ENCODE data around the gene LATS1.
A peak's percentile ranks its signal among the peaks of the same experiment; 100 is the strongest.
"Not testable (repeated sequence)": the region's sequence is repeated elsewhere in the genome, so short reads cannot be mapped to it uniquely, and the experiment has no call there.

LATS1 gene

GRCh38 chr6:149717588-149718458, at the start of gene LATS1:
TSS of gene LATS1 (minus strand) at chr6:149718101. CDS start at chr6:149702126, 15,975 bp downstream.
- peak; percentile 34 for DNase-seq

GRCh38 chr6:149766156-149766769, 48.4 kb upstream of the LATS1 start:
- no peak for DNase-seq

- DNase-seq: no peak
Measured at GRCh38 chr6:149763866-149764265, 46.0 kb upstream of the LATS1 start.

GRCh38 chr6:149761438-149761837, 43.5 kb upstream of the LATS1 start:
- no peak for DNase-seq

- no peak for DNase-seq
Measured at GRCh38 chr6:149756261-149756636, 38.3 kb upstream of the LATS1 start.

- no peak for DNase-seq
Measured at GRCh38 chr6:149755300-149756260, 37.7 kb upstream of the LATS1 start.

- DNase-seq: no peak
Measured at GRCh38 chr6:149754548-149754947, 36.6 kb upstream of the LATS1 start.

GRCh38 chr6:149753374-149753637, 35.4 kb upstream of the LATS1 start:
- DNase-seq: not testable (repeated sequence)

- no peak for DNase-seq
Measured at GRCh38 chr6:149752600-149753373, 34.9 kb upstream of the LATS1 start.

GRCh38 chr6:149751920-149752319, 34.0 kb upstream of the LATS1 start:
- DNase-seq: not testable (repeated sequence)

GRCh38 chr6:149751239-149751638, 33.3 kb upstream of the LATS1 start:
- DNase-seq: no peak

GRCh38 chr6:149750136-149750609, 32.3 kb upstream of the LATS1 start:
- no peak for DNase-seq

- DNase-seq: peak; percentile 91
Measured at GRCh38 chr6:149749594-149750135, 31.8 kb upstream of the LATS1 start, which contains the start of gene PCMT1. TSS of gene PCMT1 (plus strand) at chr6:149749741. CDS start at chr6:149749902, 161 bp downstream.

- not testable (repeated sequence) for DNase-seq
Measured at GRCh38 chr6:149749082-149749593, 31.2 kb upstream of the LATS1 start.

GRCh38 chr6:149746147-149746946, 28.4 kb upstream of the LATS1 start, which contains the start of gene NUP43:
TSS of gene NUP43 (minus strand) at chr6:149746529. CDS start at chr6:149746495, 34 bp downstream.
- no peak for DNase-seq

- not testable (repeated sequence) for DNase-seq
Measured at GRCh38 chr6:149745252-149745651, 27.4 kb upstream of the LATS1 start.

- DNase-seq: no peak
Measured at GRCh38 chr6:149734915-149735314, 17.0 kb upstream of the LATS1 start.

- DNase-seq: no peak
Measured at GRCh38 chr6:149733089-149733720, 15.3 kb upstream of the LATS1 start.

- DNase-seq: no peak
Measured at GRCh38 chr6:149729824-149730223, 11.9 kb upstream of the LATS1 start.

All from cortex of kidney (tissue), 1 donor.